ENCODE results near the gene TP63.
"Not testable (repeated sequence)": the region's sequence is repeated elsewhere in the genome, so short reads cannot be mapped to it uniquely, and the experiment has no call there.

The TP63 gene

DNA sequence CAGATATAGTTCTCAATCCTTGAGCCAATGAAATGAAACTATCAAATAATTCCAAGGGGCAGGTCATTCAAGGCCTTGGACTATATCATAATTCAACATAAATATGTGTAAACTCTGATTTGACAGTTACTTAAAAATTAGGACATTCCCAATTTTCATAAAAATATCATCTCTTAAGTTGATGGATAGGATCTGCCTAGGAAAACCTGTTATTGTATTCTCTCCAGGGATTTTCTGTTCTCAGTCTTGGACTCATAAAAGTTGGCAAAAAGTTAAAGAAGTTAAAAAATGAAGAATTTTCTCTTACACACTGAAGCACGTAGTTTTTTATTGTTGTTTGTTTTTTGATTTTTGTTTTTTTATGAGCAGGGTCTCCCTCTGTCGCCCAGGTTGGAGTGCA, 109.0 kb downstream of the TP63 start (continued):
- TF ChIP-seq, protein P1, sequence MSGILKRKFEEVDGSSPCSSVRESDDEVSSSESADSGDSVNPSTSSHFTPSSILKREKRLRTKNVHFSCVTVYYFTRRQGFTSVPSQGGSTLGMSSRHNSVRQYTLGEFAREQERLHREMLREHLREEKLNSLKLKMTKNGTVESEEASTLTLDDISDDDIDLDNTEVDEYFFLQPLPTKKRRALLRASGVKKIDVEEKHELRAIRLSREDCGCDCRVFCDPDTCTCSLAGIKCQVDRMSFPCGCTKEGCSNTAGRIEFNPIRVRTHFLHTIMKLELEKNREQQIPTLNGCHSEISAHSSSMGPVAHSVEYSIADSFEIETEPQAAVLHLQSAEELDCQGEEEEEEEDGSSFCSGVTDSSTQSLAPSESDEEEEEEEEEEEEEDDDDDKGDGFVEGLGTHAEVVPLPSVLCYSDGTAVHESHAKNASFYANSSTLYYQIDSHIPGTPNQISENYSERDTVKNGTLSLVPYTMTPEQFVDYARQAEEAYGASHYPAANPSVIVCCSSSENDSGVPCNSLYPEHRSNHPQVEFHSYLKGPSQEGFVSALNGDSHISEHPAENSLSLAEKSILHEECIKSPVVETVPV (CRISPR knock-in tag; IDR thresholded peaks at IDR 0.05) = no peak

- ATAC-seq = no peak
- TF ChIP-seq POU6F1 (CRISPR knock-in tag; IDR thresholded peaks at IDR 0.05; ENCODE audit: borderline replicate concordance, low read depth) = no peak
- TF ChIP-seq BACH2 (CRISPR knock-in tag; IDR thresholded peaks at IDR 0.05; ENCODE audit: borderline replicate concordance) = no peak
- no peak for TF ChIP-seq ZFP3 (CRISPR knock-in tag; IDR thresholded peaks at IDR 0.05)
- no peak for TF ChIP-seq CSDC2 (CRISPR knock-in tag; IDR thresholded peaks at IDR 0.05)
- no peak for TF ChIP-seq ZC3H10 (CRISPR knock-in tag; IDR thresholded peaks at IDR 0.05)
- no peak for TF ChIP-seq ISL1 (CRISPR knock-in tag; IDR thresholded peaks at IDR 0.05)
- no peak for TF ChIP-seq ZNF565 (CRISPR knock-in tag; conservative IDR thresholded peaks at IDR 0.05; ENCODE audit: low read depth)
- TF ChIP-seq ZNF8 (CRISPR knock-in tag; IDR thresholded peaks at IDR 0.05) = no peak
- no peak for TF ChIP-seq GLIS3 (CRISPR knock-in tag; IDR thresholded peaks at IDR 0.05)
- TF ChIP-seq TOX (CRISPR knock-in tag; IDR thresholded peaks at IDR 0.05; ENCODE audit: borderline replicate concordance) = no peak
Observed at GRCh38 chr3:189744235-189744634, 113.0 kb downstream of the TP63 start.

- ATAC-seq = no peak
- peak; percentile 78 for TF ChIP-seq ZFP30 (CRISPR knock-in tag; IDR thresholded peaks at IDR 0.05)
- TF ChIP-seq PPARA (CRISPR knock-in tag; IDR thresholded peaks at IDR 0.05; ENCODE audit: borderline replicate concordance) = no peak
Observed at GRCh38 chr3:189745622-189746021, 114.4 kb downstream of the TP63 start.

DNA sequence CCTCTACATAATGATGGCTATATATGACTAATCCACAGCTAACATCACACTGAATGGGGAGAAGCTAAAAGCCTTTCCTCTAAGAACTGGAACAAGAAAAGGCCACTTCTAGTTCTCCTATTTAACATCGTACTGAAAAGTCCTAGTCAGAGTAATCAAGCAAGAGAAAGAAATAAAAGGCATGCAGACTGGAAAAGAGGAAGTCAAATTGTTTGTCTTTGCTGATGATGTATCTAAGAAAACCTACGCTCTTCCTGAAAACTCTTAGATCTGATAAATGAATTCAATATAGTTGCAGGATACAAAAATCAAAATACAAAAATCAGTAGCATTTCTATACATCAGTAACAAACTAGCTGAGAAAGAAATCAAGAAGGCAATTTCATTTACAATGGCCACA, 116.9 kb downstream of the TP63 start:
- no peak for ATAC-seq
- TF ChIP-seq BACH2 (CRISPR knock-in tag; IDR thresholded peaks at IDR 0.05; ENCODE audit: borderline replicate concordance) (no peak), CSDC2 (CRISPR knock-in tag; IDR thresholded peaks at IDR 0.05) (no peak), CREB5 (CRISPR knock-in tag; IDR thresholded peaks at IDR 0.05; ENCODE audit: low read depth) (no peak), ZNF70 (CRISPR knock-in tag; IDR thresholded peaks at IDR 0.05) (no peak), ARNTL (CRISPR knock-in tag; IDR thresholded peaks at IDR 0.05; ENCODE audit: borderline replicate concordance, low read depth) (no peak), ESRRG (CRISPR knock-in tag; IDR thresholded peaks at IDR 0.05) (no peak), ISL1 (CRISPR knock-in tag; IDR thresholded peaks at IDR 0.05) (no peak), ZFP30 (CRISPR knock-in tag; IDR thresholded peaks at IDR 0.05) (no peak), OSR1 (CRISPR knock-in tag; IDR thresholded peaks at IDR 0.05) (no peak), PPARA (CRISPR knock-in tag; IDR thresholded peaks at IDR 0.05; ENCODE audit: borderline replicate concordance) (no peak), TOX (CRISPR knock-in tag; IDR thresholded peaks at IDR 0.05; ENCODE audit: borderline replicate concordance) (no peak), ZNF8 (CRISPR knock-in tag; IDR thresholded peaks at IDR 0.05) (no peak), ZC3H10 (CRISPR knock-in tag; IDR thresholded peaks at IDR 0.05) (no peak), RARB (CRISPR knock-in tag; IDR thresholded peaks at IDR 0.05) (no peak)
- TF ChIP-seq, protein P1 (CRISPR knock-in tag; IDR thresholded peaks at IDR 0.05) = no peak
- TF ChIP-seq, protein P2, sequence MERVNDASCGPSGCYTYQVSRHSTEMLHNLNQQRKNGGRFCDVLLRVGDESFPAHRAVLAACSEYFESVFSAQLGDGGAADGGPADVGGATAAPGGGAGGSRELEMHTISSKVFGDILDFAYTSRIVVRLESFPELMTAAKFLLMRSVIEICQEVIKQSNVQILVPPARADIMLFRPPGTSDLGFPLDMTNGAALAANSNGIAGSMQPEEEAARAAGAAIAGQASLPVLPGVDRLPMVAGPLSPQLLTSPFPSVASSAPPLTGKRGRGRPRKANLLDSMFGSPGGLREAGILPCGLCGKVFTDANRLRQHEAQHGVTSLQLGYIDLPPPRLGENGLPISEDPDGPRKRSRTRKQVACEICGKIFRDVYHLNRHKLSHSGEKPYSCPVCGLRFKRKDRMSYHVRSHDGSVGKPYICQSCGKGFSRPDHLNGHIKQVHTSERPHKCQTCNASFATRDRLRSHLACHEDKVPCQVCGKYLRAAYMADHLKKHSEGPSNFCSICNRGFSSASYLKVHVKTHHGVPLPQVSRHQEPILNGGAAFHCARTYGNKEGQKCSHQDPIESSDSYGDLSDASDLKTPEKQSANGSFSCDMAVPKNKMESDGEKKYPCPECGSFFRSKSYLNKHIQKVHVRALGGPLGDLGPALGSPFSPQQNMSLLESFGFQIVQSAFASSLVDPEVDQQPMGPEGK (CRISPR knock-in tag; IDR thresholded peaks at IDR 0.05; ENCODE audit: borderline replicate concordance) = no peak
- TF ChIP-seq, protein P3, sequence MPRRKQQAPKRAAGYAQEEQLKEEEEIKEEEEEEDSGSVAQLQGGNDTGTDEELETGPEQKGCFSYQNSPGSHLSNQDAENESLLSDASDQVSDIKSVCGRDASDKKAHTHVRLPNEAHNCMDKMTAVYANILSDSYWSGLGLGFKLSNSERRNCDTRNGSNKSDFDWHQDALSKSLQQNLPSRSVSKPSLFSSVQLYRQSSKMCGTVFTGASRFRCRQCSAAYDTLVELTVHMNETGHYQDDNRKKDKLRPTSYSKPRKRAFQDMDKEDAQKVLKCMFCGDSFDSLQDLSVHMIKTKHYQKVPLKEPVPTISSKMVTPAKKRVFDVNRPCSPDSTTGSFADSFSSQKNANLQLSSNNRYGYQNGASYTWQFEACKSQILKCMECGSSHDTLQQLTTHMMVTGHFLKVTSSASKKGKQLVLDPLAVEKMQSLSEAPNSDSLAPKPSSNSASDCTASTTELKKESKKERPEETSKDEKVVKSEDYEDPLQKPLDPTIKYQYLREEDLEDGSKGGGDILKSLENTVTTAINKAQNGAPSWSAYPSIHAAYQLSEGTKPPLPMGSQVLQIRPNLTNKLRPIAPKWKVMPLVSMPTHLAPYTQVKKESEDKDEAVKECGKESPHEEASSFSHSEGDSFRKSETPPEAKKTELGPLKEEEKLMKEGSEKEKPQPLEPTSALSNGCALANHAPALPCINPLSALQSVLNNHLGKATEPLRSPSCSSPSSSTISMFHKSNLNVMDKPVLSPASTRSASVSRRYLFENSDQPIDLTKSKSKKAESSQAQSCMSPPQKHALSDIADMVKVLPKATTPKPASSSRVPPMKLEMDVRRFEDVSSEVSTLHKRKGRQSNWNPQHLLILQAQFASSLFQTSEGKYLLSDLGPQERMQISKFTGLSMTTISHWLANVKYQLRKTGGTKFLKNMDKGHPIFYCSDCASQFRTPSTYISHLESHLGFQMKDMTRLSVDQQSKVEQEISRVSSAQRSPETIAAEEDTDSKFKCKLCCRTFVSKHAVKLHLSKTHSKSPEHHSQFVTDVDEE (CRISPR knock-in tag; IDR thresholded peaks at IDR 0.05) = no peak

GRCh38 chr3:189750972-189751371, 119.8 kb downstream of the TP63 start:
- ATAC-seq = not testable (repeated sequence)

Measured in SK-N-SH treated with all-trans-retinoic acid at 6 μM for 48 hours (cell line).